HepG2 (cell line): ENCODE results near the gene GPR82.

Experiments used
- ATF7 ChIP-seq, 2 experiments: fragments of 450-650 bp in 1 of 2; sonication (generic) in 1 of 2; formaldehyde crosslinking in 1 of 2; IDR thresholded peaks; 2 replicates each; pipeline versions ENCODE4 v1.4.0 to v1.6.1; 2016 to 2020; ENCODE audit warnings: antibody characterized with exemption in 1 of 2, mild to moderate bottlenecking in 1 of 2, missing genetic modification reagents in 1 of 2
- TF ChIP-seq, protein P1 (sequence below): sonication (generic); formaldehyde crosslinking; IDR thresholded peaks from 2 replicates; pipeline ENCODE4 v1.8.1; 2023; ENCODE audit warnings: mild to moderate bottlenecking, missing genetic modification reagents, borderline replicate concordance

DNA sequence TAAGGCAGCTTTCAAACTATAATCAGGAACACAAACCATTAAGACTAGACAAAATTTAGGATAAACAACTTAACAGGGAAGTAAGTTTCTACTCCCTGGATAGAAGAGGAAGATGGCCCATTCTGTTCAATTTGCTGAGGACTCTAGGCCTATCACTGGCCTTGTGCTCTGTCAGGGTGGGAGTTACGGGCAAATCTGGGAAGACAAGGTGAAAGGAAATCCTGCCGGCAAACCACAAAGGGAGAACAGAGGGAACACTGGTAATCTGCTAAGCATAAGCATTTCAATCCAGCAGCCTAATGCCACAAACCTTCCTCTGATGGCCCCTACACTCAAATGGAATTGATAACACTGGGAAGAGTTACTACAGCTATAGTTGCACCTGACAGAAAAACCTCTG, 8.3 kb downstream of the GPR82 start:
- TF ChIP-seq ATF7 (IDR thresholded peaks at IDR 0.05) (no peak), ATF7 (CRISPR knock-in tag; IDR thresholded peaks at IDR 0.05) (no peak)
- TF ChIP-seq, protein P1, sequence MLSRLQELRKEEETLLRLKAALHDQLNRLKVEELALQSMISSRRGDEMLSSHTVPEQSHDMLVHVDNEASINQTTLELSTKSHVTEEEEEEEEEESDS, result no peak
